HG03175 (cell line): Measurements from ENCODE around the gene KIF3B.
"Not testable (repeated sequence)": the region's sequence is repeated elsewhere in the genome, so short reads cannot be mapped to it uniquely, and the experiment has no call there.

ENCODE experiments used
- ATAC-seq: cut with Tn5 transposase; IDR thresholded peaks from one replicate; pipeline ENCODE4 v1.9.1; 2021; ENCODE audit warnings: mild to moderate bottlenecking, moderate library complexity; ENCODE audit not compliant: unreplicated experiment

The KIF3B gene

GRCh38 chr20:32292548-32292947, 15.1 kb downstream of the KIF3B start:
- no peak for ATAC-seq

- ATAC-seq, result no peak
These were observed 16.6 kb downstream of the KIF3B start for GRCh38 chr20:32294071-32294470.

GRCh38 chr20:32296412-32296811, 19.0 kb downstream of the KIF3B start:
- ATAC-seq, result no peak

GRCh38 chr20:32296819-32297420, 19.5 kb downstream of the KIF3B start:
- ATAC-seq, result no peak

- no peak for ATAC-seq
These were observed 20.0 kb downstream of the KIF3B start for GRCh38 chr20:32297439-32297838.

- ATAC-seq, result no peak
These were observed 23.2 kb downstream of the KIF3B start for GRCh38 chr20:32300647-32301046.

- ATAC-seq, result no peak
These were observed 24.5 kb downstream of the KIF3B start for GRCh38 chr20:32301719-32302506.

- ATAC-seq, result no peak
These were observed 25.0 kb downstream of the KIF3B start for GRCh38 chr20:32302507-32302872.

GRCh38 chr20:32304131-32304746, 26.8 kb downstream of the KIF3B start:
- ATAC-seq, result no peak

- ATAC-seq, result no peak
These were observed 35.4 kb downstream of the KIF3B start for GRCh38 chr20:32312718-32313424.

GRCh38 chr20:32314768-32315167, 37.3 kb downstream of the KIF3B start:
- ATAC-seq, result no peak

- no peak for ATAC-seq
These were observed 37.9 kb downstream of the KIF3B start for GRCh38 chr20:32315399-32315798.

- ATAC-seq, result no peak
These were observed 38.4 kb downstream of the KIF3B start for GRCh38 chr20:32315891-32316290.

GRCh38 chr20:32316667-32317066, 39.2 kb downstream of the KIF3B start:
- no peak for ATAC-seq

GRCh38 chr20:32319100-32319499, 41.6 kb downstream of the KIF3B start:
- ATAC-seq, result no peak

GRCh38 chr20:32320305-32320704, 42.9 kb downstream of the KIF3B start:
- ATAC-seq, result no peak

- no peak for ATAC-seq
These were observed 43.9 kb downstream of the KIF3B start for GRCh38 chr20:32321390-32321789.

- ATAC-seq, result not testable (repeated sequence)
These were observed 44.8 kb downstream of the KIF3B start for GRCh38 chr20:32322260-32322659.

GRCh38 chr20:32323761-32324160, 46.3 kb downstream of the KIF3B start:
- not testable (repeated sequence) for ATAC-seq

GRCh38 chr20:32325706-32326503, 48.5 kb downstream of the KIF3B start:
- no peak for ATAC-seq

GRCh38 chr20:32326504-32326845, 49.0 kb downstream of the KIF3B start:
- no peak for ATAC-seq
